Measurements from ENCODE around the gene SHB. TPM values are rescaled to one million over a fixed set of nuclear protein-coding genes. Genes with fewer than 3 reads are reported as not detected.
A peak's percentile ranks its signal among the peaks of the same experiment; 100 is the strongest.

The SHB gene
- total and polyA plus RNA-seq, 2 of the 8 experiments (the other 6 are each of a cell fraction or from before 2014, with no cell fraction given) = 4.1 to 12.6 TPM

- TF ChIP-seq FOSL1 (IDR thresholded peaks at IDR 0.05; ENCODE audit: insufficient read depth, low read depth, low read length) (no peak), CTBP2 (IDR thresholded peaks at IDR 0.05; ENCODE audit: borderline replicate concordance, insufficient read depth, insufficient read length, low read length) (no peak), JUND (IDR thresholded peaks at IDR 0.05; ENCODE audit: low read length) (no peak), CHD2 (IDR thresholded peaks at IDR 0.05; ENCODE audit: low read length) (no peak), NANOG (IDR thresholded peaks at IDR 0.05; ENCODE audit: insufficient read depth, low read depth, low read length, poor library complexity, severe bottlenecking) (no peak), POLR2A (IDR thresholded peaks at IDR 0.05; ENCODE audit: control extremely low read depth in 1 of 2, low read depth in 2 of 2, low read length in 2 of 2) (no peak), E2F6 (IDR thresholded peaks at IDR 0.05) (no peak), CHD1 (IDR thresholded peaks at IDR 0.05; ENCODE audit: low read depth, low read length) (no peak), TBP (IDR thresholded peaks at IDR 0.05; ENCODE audit: low read depth, low read length) (no peak), EP300 (IDR thresholded peaks at IDR 0.05; ENCODE audit: borderline replicate concordance in 1 of 2, low read depth in 2 of 2, low read length in 2 of 2) (no peak)
- H2AK5ac ChIP-seq (ENCODE audit: low read depth, low read length) = no peak overlapping the region
- no peaks in the 10 kb centered on the region for H4K20me1 ChIP-seq (replicated peaks in 1 of 2; ENCODE audit: control insufficient read depth in 1 of 2, insufficient read depth in 2 of 2, low read length in 2 of 2)
- no peak overlapping the region for H2BK20ac ChIP-seq (ENCODE audit: low read length)
- H3K14ac ChIP-seq (ENCODE audit: insufficient read length) = no peak overlapping the region
- H2BK15ac ChIP-seq (ENCODE audit: low read length) = no peak overlapping the region
- H3K4me3 ChIP-seq (ENCODE audit: extremely low read depth in 1 of 4, insufficient read depth in 2 of 4, low read depth in 3 of 4, low read length in 4 of 4) = no peak overlapping the region
- WGBS, 2 experiments (ENCODE audit: extremely low coverage in 1 of 2, insufficient coverage in 1 of 2, insufficient read length in 1 of 2, insufficient replicate concordance in 2 of 2, low coverage in 1 of 2, low lambda C conversion rate in 2 of 2, missing lambda C conversion rate in 1 of 2) = 98% methylated on average over 6 of the region's 6 CpGs; no CpG with 5 or more reads in 1 of the 2 experiments
- H3K18ac ChIP-seq (ENCODE audit: extremely low read depth, low read length) = no peak overlapping the region
- no peak overlapping the region for H4K5ac ChIP-seq (ENCODE audit: insufficient read length, low read depth, low read length)
- H3K36me3 ChIP-seq (ENCODE audit: control insufficient read depth in 2 of 4, insufficient read depth in 4 of 4, low read length in 3 of 4) = no peaks in the 10 kb centered on the region; a peak in 1 of 8 replicates
- no peaks in the 10 kb centered on the region for H3K9me3 ChIP-seq (ENCODE audit: insufficient read depth in 2 of 2, low read depth in 1 of 2, low read length in 1 of 2)
- peaks cover 2% of the 10 kb centered on the region; the same call in 1 of the 2 replicates for H3K79me1 ChIP-seq (ENCODE audit: low read depth, low read length)
- peak overlapping the region; percentile 52; the same call in 1 of the 2 replicates for H2BK5ac ChIP-seq (ENCODE audit: low read depth, low read length)
- H2BK120ac ChIP-seq (replicated peaks; ENCODE audit: low read depth, low read length) = no peak overlapping the region
- no peak overlapping the region for H3K23ac ChIP-seq (ENCODE audit: insufficient read length)
- DNase-seq (ENCODE audit: low read depth in 1 of 2, low spot score in 2 of 2) (no peak), FAIRE-seq (no peak)
- H2AFZ ChIP-seq (ENCODE audit: low read length) = no peak overlapping the region
- no peak overlapping the region for H4K91ac ChIP-seq (replicated peaks; ENCODE audit: insufficient read length, low read length)
- no peak overlapping the region for H3K27ac ChIP-seq (ENCODE audit: low read depth, low read length)
- H2BK12ac ChIP-seq (ENCODE audit: low read depth, low read length) = no peak overlapping the region
- no peak overlapping the region for H3K9ac ChIP-seq (replicated peaks in 1 of 4; ENCODE audit: extremely low read depth in 1 of 4, low read depth in 3 of 4, low read length in 3 of 4)
- POLR2A ChIA-PET (ENCODE audit: partially characterized antibody) = no interaction called here
- no peak overlapping the region; the same call in 1 of the 2 replicates for H4K8ac ChIP-seq (ENCODE audit: extremely low read depth, insufficient read depth, low read length)
- no peak overlapping the region for H3K4ac ChIP-seq (replicated peaks; ENCODE audit: insufficient read length, low read depth, low read length)
- H3K79me2 ChIP-seq (ENCODE audit: control insufficient read depth in 1 of 2, insufficient read depth in 2 of 2, low read length in 2 of 2) = no peaks in the 10 kb centered on the region
- CTCF ChIA-PET (ENCODE audit: partially characterized antibody) = interaction anchor here (0.8 to 1.7 kb wide), 4 partner anchors 21 to 440 kb away, joined by 3 read pairs; no protein-coding TSS in a partner anchor
- no peaks in the 10 kb centered on the region for H3K27me3 ChIP-seq (replicated peaks in 1 of 4; ENCODE audit: control insufficient read depth in 3 of 4, extremely low read depth in 1 of 4, insufficient read depth in 3 of 4, low read length in 3 of 4)
- H3K4me2 ChIP-seq (ENCODE audit: insufficient read depth in 1 of 2, low read depth in 2 of 2, low read length in 2 of 2) = peak overlapping the region in 1 of 2 experiments; percentile 18; a peak in 1 of 4 replicates
- H3K4me1 ChIP-seq (replicated peaks in 1 of 4; ENCODE audit: control insufficient read depth in 3 of 4, insufficient read depth in 4 of 4, low read length in 3 of 4) = peaks cover 0 to 30% (median 13%) of the 10 kb centered on the region in 4 experiments; a peak in 5 of 7 replicates
- H3K56ac ChIP-seq (replicated peaks; ENCODE audit: insufficient read length, low read depth, low read length) = no peak overlapping the region
- H3K23me2 ChIP-seq (ENCODE audit: low read depth, low read length) = no peaks in the 10 kb centered on the region
Observed at GRCh38 chr9:37919956-37920335, 149.1 kb downstream of the SHB start.
